Measurements from ENCODE around the gene EIF4G1. TPM values are rescaled to one million over a fixed set of nuclear protein-coding genes. Genes with fewer than 3 reads are reported as not detected.
"Not testable (repeated sequence)": the region's sequence is repeated elsewhere in the genome, so short reads cannot be mapped to it uniquely, and the experiment has no call there.

Gene EIF4G1, protein sequence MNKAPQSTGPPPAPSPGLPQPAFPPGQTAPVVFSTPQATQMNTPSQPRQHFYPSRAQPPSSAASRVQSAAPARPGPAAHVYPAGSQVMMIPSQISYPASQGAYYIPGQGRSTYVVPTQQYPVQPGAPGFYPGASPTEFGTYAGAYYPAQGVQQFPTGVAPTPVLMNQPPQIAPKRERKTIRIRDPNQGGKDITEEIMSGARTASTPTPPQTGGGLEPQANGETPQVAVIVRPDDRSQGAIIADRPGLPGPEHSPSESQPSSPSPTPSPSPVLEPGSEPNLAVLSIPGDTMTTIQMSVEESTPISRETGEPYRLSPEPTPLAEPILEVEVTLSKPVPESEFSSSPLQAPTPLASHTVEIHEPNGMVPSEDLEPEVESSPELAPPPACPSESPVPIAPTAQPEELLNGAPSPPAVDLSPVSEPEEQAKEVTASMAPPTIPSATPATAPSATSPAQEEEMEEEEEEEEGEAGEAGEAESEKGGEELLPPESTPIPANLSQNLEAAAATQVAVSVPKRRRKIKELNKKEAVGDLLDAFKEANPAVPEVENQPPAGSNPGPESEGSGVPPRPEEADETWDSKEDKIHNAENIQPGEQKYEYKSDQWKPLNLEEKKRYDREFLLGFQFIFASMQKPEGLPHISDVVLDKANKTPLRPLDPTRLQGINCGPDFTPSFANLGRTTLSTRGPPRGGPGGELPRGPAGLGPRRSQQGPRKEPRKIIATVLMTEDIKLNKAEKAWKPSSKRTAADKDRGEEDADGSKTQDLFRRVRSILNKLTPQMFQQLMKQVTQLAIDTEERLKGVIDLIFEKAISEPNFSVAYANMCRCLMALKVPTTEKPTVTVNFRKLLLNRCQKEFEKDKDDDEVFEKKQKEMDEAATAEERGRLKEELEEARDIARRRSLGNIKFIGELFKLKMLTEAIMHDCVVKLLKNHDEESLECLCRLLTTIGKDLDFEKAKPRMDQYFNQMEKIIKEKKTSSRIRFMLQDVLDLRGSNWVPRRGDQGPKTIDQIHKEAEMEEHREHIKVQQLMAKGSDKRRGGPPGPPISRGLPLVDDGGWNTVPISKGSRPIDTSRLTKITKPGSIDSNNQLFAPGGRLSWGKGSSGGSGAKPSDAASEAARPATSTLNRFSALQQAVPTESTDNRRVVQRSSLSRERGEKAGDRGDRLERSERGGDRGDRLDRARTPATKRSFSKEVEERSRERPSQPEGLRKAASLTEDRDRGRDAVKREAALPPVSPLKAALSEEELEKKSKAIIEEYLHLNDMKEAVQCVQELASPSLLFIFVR (N-terminal part only)
- total RNA-seq (2014; rRNA removed; shearing (Covaris generic)) (552 and 565 TPM in 2 replicates), polyA plus RNA-seq (2016; fragmentation: Nextera tagmentation; extraction: Ambion mirVana) (227 and 239 TPM in 2 replicates)
- long read RNA-seq, full-length matches to known transcripts, result 1 of 40 reads
- long read RNA-seq, partial matches to known transcripts, result 34 of 40 reads
- long read RNA-seq, other reads (novel, unspliced or antisense), result 5 of 40 reads

DNA sequence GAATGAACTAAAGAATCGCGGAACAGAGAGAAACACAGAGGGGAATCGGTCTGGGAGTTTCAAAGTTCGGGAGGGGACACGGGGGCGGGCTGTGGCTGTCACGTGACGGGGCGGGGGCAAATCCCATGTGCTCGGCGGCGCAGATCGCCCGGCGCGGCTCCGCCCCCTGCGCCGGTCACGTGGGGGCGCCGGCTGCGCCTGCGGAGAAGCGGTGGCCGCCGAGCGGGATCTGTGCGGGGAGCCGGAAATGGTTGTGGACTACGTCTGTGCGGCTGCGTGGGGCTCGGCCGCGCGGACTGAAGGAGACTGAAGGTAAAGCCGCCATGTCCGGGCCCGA is at the start of gene EIF4G1:
Gene EIF4G1 (plus strand): TSS at position 244 of the 337 bp plus-strand sequence. CDS start 1,191 bp downstream, outside the sequence.
- peaks cover 17% of the 10 kb centered on the region; the same call in 1 of the 2 replicates for H3K36me3 ChIP-seq (ENCODE audit: insufficient read depth)
- peak; percentile 75 for ATAC-seq
- TF ChIP-seq, protein P1, sequence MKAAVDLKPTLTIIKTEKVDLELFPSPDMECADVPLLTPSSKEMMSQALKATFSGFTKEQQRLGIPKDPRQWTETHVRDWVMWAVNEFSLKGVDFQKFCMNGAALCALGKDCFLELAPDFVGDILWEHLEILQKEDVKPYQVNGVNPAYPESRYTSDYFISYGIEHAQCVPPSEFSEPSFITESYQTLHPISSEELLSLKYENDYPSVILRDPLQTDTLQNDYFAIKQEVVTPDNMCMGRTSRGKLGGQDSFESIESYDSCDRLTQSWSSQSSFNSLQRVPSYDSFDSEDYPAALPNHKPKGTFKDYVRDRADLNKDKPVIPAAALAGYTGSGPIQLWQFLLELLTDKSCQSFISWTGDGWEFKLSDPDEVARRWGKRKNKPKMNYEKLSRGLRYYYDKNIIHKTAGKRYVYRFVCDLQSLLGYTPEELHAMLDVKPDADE (IDR thresholded peaks at IDR 0.05), result no peak
- TF ChIP-seq POLR2AphosphoS5 (IDR thresholded peaks at IDR 0.05; ENCODE audit: low read depth), result peak; percentile 70
- H3K27me3 ChIP-seq (ENCODE audit: insufficient read depth), result no peaks in the 10 kb centered on the region
- H3K4me3 Mint-ChIP-seq, result peak within 1 kb of the TSS; percentile 92
- DNase-seq (ENCODE audit: low spot score), result peak; percentile 95
- H3K27ac Mint-ChIP-seq, result peak within 1 kb of the TSS; percentile 92
- no peaks in the 10 kb centered on the region for H3K9me3 Mint-ChIP-seq
- peak within 1 kb of the TSS; percentile 96 for H3K27ac ChIP-seq (ENCODE audit: low read depth)
- peaks cover 35% of the 10 kb centered on the region for H4K20me1 ChIP-seq (replicated peaks; ENCODE audit: insufficient read depth)
- H3K4me1 Mint-ChIP-seq, result peaks cover 24% of the 10 kb centered on the region
- H3K79me2 ChIP-seq (replicated peaks; ENCODE audit: insufficient read depth), result peaks cover 47% of the 10 kb centered on the region
- H3K9me2 ChIP-seq (ENCODE audit: insufficient read depth), result no peaks in the 10 kb centered on the region
- H3F3A ChIP-seq (replicated peaks; ENCODE audit: low read depth), result peaks cover 8% of the 10 kb centered on the region; the same call in 1 of the 2 replicates
- peaks cover 46% of the 10 kb centered on the region for H3K36me3 Mint-ChIP-seq (ENCODE audit: low read depth)
- H3K4me1 ChIP-seq (ENCODE audit: insufficient read depth), result peaks cover 11% of the 10 kb centered on the region
- peaks cover 21% of the 10 kb centered on the region for H3K27me3 Mint-ChIP-seq (ENCODE audit: insufficient read depth, low read depth, poor library complexity)
- peak within 1 kb of the TSS; percentile 93 for H3K4me2 ChIP-seq
- H2AFZ ChIP-seq, result peak within 1 kb of the TSS; percentile 9; the same call in 1 of the 2 replicates
- peak within 1 kb of the TSS; percentile 92 for H3K4me3 ChIP-seq

DNA sequence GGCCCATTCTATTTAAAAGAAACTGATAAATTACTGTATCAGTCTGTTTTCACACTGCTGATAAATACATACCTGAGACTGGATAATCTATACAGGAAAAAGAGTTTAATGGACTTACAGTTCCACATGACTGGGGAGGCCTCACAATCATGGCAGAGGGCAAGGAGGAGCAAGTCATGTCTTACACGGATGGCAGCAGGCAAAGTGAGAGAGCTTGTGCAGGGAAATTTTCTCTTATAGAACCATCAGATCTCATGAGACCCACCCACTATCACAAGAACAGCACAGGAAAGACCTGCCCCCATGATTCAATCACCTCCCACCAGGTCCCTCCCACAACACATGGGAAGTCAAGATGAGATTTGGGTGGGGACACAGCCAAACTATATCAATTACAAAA is 47.2 kb upstream of the EIF4G1 start:
- not testable (repeated sequence) for H3K4me1 Mint-ChIP-seq; H3K36me3 ChIP-seq (ENCODE audit: insufficient read depth); H3F3A ChIP-seq (replicated peaks; ENCODE audit: low read depth); H3K27ac ChIP-seq (ENCODE audit: low read depth); H4K20me1 ChIP-seq (replicated peaks; ENCODE audit: insufficient read depth); H3K4me2 ChIP-seq; H3K4me3 ChIP-seq; DNase-seq (ENCODE audit: low spot score); ATAC-seq; H3K27ac Mint-ChIP-seq; H3K4me1 ChIP-seq (ENCODE audit: insufficient read depth); H3K4me3 Mint-ChIP-seq; H3K79me2 ChIP-seq (replicated peaks; ENCODE audit: insufficient read depth); H3K9me2 ChIP-seq (ENCODE audit: insufficient read depth); H2AFZ ChIP-seq; H3K36me3 Mint-ChIP-seq (ENCODE audit: low read depth); H3K9me3 Mint-ChIP-seq
- peaks cover 31% of the 10 kb centered on the region for H3K27me3 ChIP-seq (ENCODE audit: insufficient read depth)
- H3K27me3 Mint-ChIP-seq (ENCODE audit: insufficient read depth, low read depth, poor library complexity), result peaks cover 21% of the 10 kb centered on the region

DNA sequence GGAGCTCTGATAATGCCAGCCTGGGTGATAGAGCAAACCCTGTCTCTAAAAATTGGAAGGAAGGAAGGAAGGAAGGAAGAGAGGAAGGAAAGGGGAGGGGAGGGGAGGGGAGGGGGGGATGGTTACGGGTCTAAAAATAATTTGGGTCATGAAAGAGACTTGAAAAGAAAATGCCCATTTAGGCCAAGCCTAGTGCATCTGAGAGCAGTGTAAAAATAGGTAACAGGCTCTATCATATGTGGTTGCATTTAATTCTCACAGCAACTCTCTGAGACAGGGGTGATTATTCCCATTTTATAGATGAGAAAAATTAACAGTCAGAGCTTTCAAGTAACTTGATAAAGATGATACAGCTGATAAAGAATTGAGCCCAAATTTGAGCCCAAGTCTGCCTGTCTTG is 42.1 kb upstream of the EIF4G1 start:
- Mint-ChIP-seq H3K27me3 (ENCODE audit: insufficient read depth, low read depth, poor library complexity) (peaks cover 23% of the 10 kb centered on the region), H3K36me3 (ENCODE audit: low read depth) (no peaks in the 10 kb centered on the region), H3K27ac (no peak overlapping the region), H3K9me3 (no peaks in the 10 kb centered on the region; the same call in 1 of the 3 replicates), H3K4me3 (no peak overlapping the region), H3K4me1 (peaks cover 7% of the 10 kb centered on the region; the same call in 2 of the 3 replicates)
- peaks cover 46% of the 10 kb centered on the region for H3K27me3 ChIP-seq (ENCODE audit: insufficient read depth)
- H2AFZ ChIP-seq, result no peak overlapping the region
- ATAC-seq (no peak), DNase-seq (ENCODE audit: low spot score) (no peak)
- H3K36me3 ChIP-seq (ENCODE audit: insufficient read depth), result no peaks in the 10 kb centered on the region
- no peak overlapping the region for H3K4me2 ChIP-seq
- H3K79me2 ChIP-seq (replicated peaks; ENCODE audit: insufficient read depth), result no peaks in the 10 kb centered on the region
- no peaks in the 10 kb centered on the region; the same call in 1 of the 2 replicates for H3K9me2 ChIP-seq (ENCODE audit: insufficient read depth)
- no peaks in the 10 kb centered on the region for H3K4me1 ChIP-seq (ENCODE audit: insufficient read depth)
- H3F3A ChIP-seq (replicated peaks; ENCODE audit: low read depth), result no peaks in the 10 kb centered on the region
- H3K4me3 ChIP-seq, result no peak overlapping the region
- no peaks in the 10 kb centered on the region for H4K20me1 ChIP-seq (replicated peaks; ENCODE audit: insufficient read depth)
- no peak overlapping the region for H3K27ac ChIP-seq (ENCODE audit: low read depth)
- TF ChIP-seq EZH2 (IDR thresholded peaks at IDR 0.05; ENCODE audit: low read depth, unreplicated experiment) (no peak), NANOG (IDR thresholded peaks at IDR 0.05; ENCODE audit: borderline replicate concordance) (no peak)
